MCF 10A (cell line): ENCODE data around the gene RABGGTA. TPM values are rescaled to one million over a fixed set of nuclear protein-coding genes. Genes with fewer than 3 reads are reported as not detected.
"Not testable (repeated sequence)": the region's sequence is repeated elsewhere in the genome, so short reads cannot be mapped to it uniquely, and the experiment has no call there.

ENCODE experiments used
- BruUV-seq: library from RNA; stranded (reverse); fragments of 400-500 nt; replicated peaks from 2 replicates; lab custom pipeline; 2021; lab: Mats Ljungman, UMichigan
- CTCF ChIA-PET: fragments of 300-600 bp; sonication (Branson Sonifier 250); formaldehyde crosslinking; extraction: SDS; loops from one replicate; lab custom pipeline; 2021; ENCODE audit warnings: antibody characterized with exemption, inconsistent platforms; lab: Yijun Ruan, JAX
- POLR2A ChIA-PET: fragments of 300-600, 350-650 bp; sonication (Branson Sonifier 250); formaldehyde crosslinking; extraction: SDS; loops from one replicate; lab custom pipeline; 2020; ENCODE audit warnings: antibody characterized with exemption, inconsistent platforms; lab: Yijun Ruan, JAX
- DNase-seq: peaks from one replicate; pipeline ENCODE4 v3.0.0-alpha.2; 2018; ENCODE audit not compliant: unreplicated experiment
- H3K27ac Mint-ChIP-seq: one replicate; pipeline ENCODE4 v1.8.0; 2022; ENCODE audit warnings: mild to moderate bottlenecking, low read depth, mixed read lengths; ENCODE audit not compliant: unreplicated experiment
- H3K27me3 Mint-ChIP-seq: one replicate; pipeline ENCODE4 v1.8.0; 2022; ENCODE audit warnings: mixed read lengths; ENCODE audit not compliant: insufficient read depth, unreplicated experiment
- H3K36me3 Mint-ChIP-seq: one replicate; pipeline ENCODE4 v1.8.0; 2022; ENCODE audit warnings: mild to moderate bottlenecking, moderate library complexity, mixed read lengths; ENCODE audit not compliant: insufficient read depth, unreplicated experiment
- H3K4me1 Mint-ChIP-seq: one replicate; pipeline ENCODE4 v1.8.0; 2022; ENCODE audit warnings: mixed read lengths; ENCODE audit not compliant: insufficient read depth, unreplicated experiment
- H3K4me3 Mint-ChIP-seq: one replicate; pipeline ENCODE4 v1.8.0; 2022; ENCODE audit warnings: mild to moderate bottlenecking, moderate library complexity, mixed read lengths; ENCODE audit not compliant: unreplicated experiment
- H3K9me3 Mint-ChIP-seq: one replicate; pipeline ENCODE4 v1.8.0; 2022; ENCODE audit warnings: mixed read lengths; ENCODE audit not compliant: unreplicated experiment
- intact Hi-C: fragments of 100-400 bp; cut with micrococcal nuclease; formaldehyde crosslinking; loops from 2 replicates; pipeline ENCODE4 v1.14.1; 2022
- total RNA-seq: library from RNA; stranded (reverse); gene quantifications from 2 replicates; pipeline ENCODE4 v1.2.3, GENCODE V29; 2022
- TF ChIP-seq, protein P1 (sequence below): fragments of 200-600 bp; IDR thresholded peaks from one replicate; pipeline ENCODE4 v1.8.0; 2022; ENCODE audit warnings: antibody characterized with exemption, mild to moderate bottlenecking; ENCODE audit not compliant: unreplicated experiment

RABGGTA gene
- total RNA-seq, 1 experiment from 2014 or later, result 75.0 TPM

DNA sequence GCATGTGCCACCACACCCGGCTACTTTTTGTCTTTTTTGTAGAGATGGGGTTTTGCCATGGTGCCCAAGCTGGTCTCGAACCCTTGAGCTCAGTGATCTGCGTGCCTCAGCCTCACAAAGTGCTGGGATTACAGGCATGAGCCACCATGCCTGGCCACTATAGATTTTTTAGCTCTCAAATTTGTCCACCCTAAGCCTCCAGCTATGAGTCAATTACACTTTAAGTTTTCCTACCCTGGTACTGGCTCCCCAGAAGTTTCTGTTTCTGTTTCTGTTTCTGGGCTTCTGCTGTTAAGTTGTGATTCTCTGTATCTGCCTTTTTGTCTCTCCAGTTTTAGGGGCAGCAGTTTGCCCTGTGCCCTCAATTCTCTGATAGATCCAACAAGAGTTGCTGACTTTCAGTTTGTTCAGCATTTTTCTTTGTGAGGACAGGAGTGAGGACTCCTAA, 24.6 kb downstream of the RABGGTA start:
- Mint-ChIP-seq H3K36me3 (peaks cover 20% of the 10 kb centered on the region), H3K27me3 (no peaks in the 10 kb centered on the region), H3K9me3 (no peaks in the 10 kb centered on the region), H3K27ac (no peak overlapping the region), H3K4me1 (peaks cover 12% of the 10 kb centered on the region), H3K4me3 (no peak overlapping the region)
- TF ChIP-seq, protein P1, sequence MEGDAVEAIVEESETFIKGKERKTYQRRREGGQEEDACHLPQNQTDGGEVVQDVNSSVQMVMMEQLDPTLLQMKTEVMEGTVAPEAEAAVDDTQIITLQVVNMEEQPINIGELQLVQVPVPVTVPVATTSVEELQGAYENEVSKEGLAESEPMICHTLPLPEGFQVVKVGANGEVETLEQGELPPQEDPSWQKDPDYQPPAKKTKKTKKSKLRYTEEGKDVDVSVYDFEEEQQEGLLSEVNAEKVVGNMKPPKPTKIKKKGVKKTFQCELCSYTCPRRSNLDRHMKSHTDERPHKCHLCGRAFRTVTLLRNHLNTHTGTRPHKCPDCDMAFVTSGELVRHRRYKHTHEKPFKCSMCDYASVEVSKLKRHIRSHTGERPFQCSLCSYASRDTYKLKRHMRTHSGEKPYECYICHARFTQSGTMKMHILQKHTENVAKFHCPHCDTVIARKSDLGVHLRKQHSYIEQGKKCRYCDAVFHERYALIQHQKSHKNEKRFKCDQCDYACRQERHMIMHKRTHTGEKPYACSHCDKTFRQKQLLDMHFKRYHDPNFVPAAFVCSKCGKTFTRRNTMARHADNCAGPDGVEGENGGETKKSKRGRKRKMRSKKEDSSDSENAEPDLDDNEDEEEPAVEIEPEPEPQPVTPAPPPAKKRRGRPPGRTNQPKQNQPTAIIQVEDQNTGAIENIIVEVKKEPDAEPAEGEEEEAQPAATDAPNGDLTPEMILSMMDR, result no peak
- ChIA-PET POLR2A (interaction anchor here (0.6 to 3.9 kb wide), 8 partner anchors 11 to 140 kb away, joined by 3 to 20 read pairs (median 4); partner anchors contain the start of genes GMPR2 and RABGGTA), CTCF (interaction anchor here (0.5 to 17.7 kb wide), 12 partner anchors 9 to 263 kb away, joined by 3 to 457 read pairs (median 5); partner anchors contain the start of genes CIDEB, DHRS1, GMPR2 and LTB4R2)
- no TSS peak for BruUV-seq
- intact Hi-C loops, result no loop called here
- DNase-seq, result no peak

DNA sequence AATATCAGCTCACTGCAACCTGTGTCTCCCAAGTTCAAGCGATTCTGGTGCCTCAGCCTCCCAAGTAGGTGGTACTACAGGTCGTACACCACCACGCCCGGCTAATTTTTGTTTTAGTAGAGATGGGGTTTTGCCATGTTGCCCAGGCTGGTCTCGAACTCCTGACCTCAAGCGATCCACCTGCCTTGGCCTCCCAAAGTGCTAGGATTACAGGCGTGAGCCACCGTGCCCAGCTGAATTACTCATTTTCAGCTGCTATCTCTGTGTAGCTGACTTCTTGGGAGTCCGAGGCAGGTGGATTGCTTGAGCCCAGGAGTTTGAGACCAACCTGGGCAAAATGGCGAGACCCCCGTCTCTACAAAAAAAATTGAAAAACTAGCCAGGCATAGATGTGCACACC, 26.0 kb downstream of the RABGGTA start:
- not testable (repeated sequence) for H3K4me3 Mint-ChIP-seq
- POLR2A ChIA-PET, result interaction anchor here (0.7 to 3.9 kb wide), 6 partner anchors 12 to 88 kb away, joined by 3 to 20 read pairs (median 4); no protein-coding TSS in a partner anchor

GRCh38 chr14:24243336-24243836, 28.0 kb downstream of the RABGGTA start:
- Mint-ChIP-seq H3K4me1 (peaks cover 21% of the 10 kb centered on the region), H3K4me3 (peak overlapping the region; percentile 86), H3K36me3 (peaks cover 37% of the 10 kb centered on the region), H3K27me3 (no peaks in the 10 kb centered on the region), H3K9me3 (no peaks in the 10 kb centered on the region), H3K27ac (peak overlapping the region; percentile 100)
- ChIA-PET POLR2A (interaction anchor here (0.8 to 4.7 kb wide), 25 partner anchors 8 to 199 kb away, joined by 3 to 187 read pairs (median 10); partner anchors contain the start of genes CHMP4A, CIDEB, DCAF11 and DHRS1), CTCF (interaction anchor here (0.6 to 17.7 kb wide), 28 partner anchors 10 to 416 kb away, joined by 3 to 457 read pairs (median 4); partner anchors contain the start of genes ADCY4, CHMP4A, CIDEB and DHRS1)
- intact Hi-C loops, result loop anchor here (1.0 to 5.0 kb wide), 5 partner anchors 27 to 231 kb away; partner anchors contain the start of genes MDP1 and TM9SF1
- peak; percentile 47 for DNase-seq
- no TSS peak for BruUV-seq
- TF ChIP-seq, protein P1, result no peak

More for the DNA sequence above, 26.0 kb downstream of the RABGGTA start:
- H3K4me1 Mint-ChIP-seq, result peaks cover 12% of the 10 kb centered on the region
- H3K9me3 Mint-ChIP-seq, DNase-seq, BruUV-seq, intact Hi-C loops, H3K27me3 Mint-ChIP-seq, H3K27ac Mint-ChIP-seq: not testable (repeated sequence)
- H3K36me3 Mint-ChIP-seq, result peaks cover 21% of the 10 kb centered on the region
- CTCF ChIA-PET, result interaction anchor here (0.6 to 17.7 kb wide), 6 partner anchors 21 to 1069 kb away, joined by 3 to 457 read pairs (median 28); partner anchors contain the start of genes ADCY4, CIDEB, DHRS1 and NOP9

DNA sequence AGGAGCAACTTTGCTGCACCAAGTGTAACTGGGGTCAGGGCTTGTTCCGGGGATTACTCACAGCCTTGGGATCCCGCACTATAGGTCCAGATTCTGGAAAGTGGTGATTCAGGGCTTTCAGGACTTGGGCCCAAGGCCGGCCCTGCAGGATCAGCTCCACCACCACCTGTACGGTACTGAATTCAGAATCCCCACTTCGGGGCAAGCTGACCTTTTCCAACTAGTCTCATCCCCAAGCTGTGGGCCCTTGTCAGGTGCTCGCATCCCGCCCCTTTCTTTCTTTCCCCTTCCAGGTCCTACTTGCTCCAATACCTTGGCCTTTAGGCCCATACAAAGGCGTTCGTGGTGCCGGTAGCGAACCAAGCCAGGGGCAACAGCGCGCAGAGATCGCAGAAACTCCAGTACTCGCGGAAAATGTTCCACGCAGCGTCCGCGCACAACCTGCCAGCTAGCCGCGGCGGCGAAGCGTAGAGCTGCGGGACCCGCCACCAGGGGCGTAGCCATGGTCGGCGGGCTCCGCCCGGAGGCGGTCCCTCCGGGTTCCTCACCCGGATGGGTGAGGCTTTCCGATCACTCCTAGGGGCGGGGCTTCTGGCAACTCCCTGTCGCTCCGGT, 29.5 kb downstream of the RABGGTA start:
- Mint-ChIP-seq H3K36me3 (peaks cover 51% of the 10 kb centered on the region), H3K4me1 (peaks cover 30% of the 10 kb centered on the region), H3K9me3 (no peaks in the 10 kb centered on the region), H3K27ac (peak overlapping the region; percentile 100), H3K27me3 (no peaks in the 10 kb centered on the region), H3K4me3 (peak overlapping the region; percentile 86)
- CTCF ChIA-PET, result interaction anchor here (0.6 to 17.7 kb wide), 26 partner anchors 8 to 1090 kb away, joined by 3 to 457 read pairs (median 6); partner anchors contain the start of genes ADCY4, CHMP4A, CIDEB and DHRS1
- DNase-seq, result peak; percentile 94
- intact Hi-C loops, result loop anchor here (1.0 to 5.0 kb wide), 3 partner anchors 29 to 230 kb away; partner anchors contain the start of genes RABGGTA and TM9SF1
- POLR2A ChIA-PET, result interaction anchor here (0.5 to 4.7 kb wide), 37 partner anchors 9 to 1288 kb away, joined by 3 to 187 read pairs (median 7); partner anchors contain the start of genes CHMP4A, CIDEB, DCAF11 and DHRS1
- no TSS peak for BruUV-seq
- TF ChIP-seq, protein P1, result peak; percentile 37
